GM15510 (cell line): ENCODE data around the gene SIGLEC1.

ENCODE experiments used
- POLR2A ChIP-seq: IDR thresholded peaks from 3 replicates; pipeline ENCODE4 v1.6.1; 2011; ENCODE audit warnings: borderline replicate concordance; ENCODE audit not compliant: insufficient read length; ENCODE audit errors: extremely low read depth

Gene SIGLEC1

GRCh38 chr20:3712279-3712873 lies at the start of gene SIGLEC1:
Gene SIGLEC1, minus strand, starts transcription at chr20:3712600. Its CDS starts 5,472 bp downstream, at chr20:3707128.
- TF ChIP-seq POLR2A, result no peak

- TF ChIP-seq POLR2A, result no peak
Observed at GRCh38 chr20:3760655-3761348, 48.4 kb upstream of the SIGLEC1 start.

DNA sequence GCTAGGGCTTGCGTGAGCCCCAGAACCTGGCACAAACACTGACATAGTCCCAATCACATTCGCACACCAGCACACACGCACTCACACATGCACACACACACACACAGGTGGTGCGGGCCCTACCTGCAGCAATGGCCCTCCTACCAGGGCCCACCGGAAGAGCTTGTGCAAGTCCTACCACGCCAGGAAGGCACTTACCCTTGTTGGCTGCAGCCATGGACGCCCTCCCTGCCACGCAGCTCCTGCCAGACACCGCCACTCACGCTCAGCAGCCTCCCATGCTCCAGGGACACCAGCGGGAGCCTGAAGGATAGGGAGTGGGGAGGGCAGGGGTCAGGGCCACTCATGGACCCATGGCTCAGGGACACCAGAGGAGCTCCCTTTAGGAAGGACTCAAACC lies 47.5 kb upstream of the SIGLEC1 start:
- TF ChIP-seq POLR2A, result no peak

DNA sequence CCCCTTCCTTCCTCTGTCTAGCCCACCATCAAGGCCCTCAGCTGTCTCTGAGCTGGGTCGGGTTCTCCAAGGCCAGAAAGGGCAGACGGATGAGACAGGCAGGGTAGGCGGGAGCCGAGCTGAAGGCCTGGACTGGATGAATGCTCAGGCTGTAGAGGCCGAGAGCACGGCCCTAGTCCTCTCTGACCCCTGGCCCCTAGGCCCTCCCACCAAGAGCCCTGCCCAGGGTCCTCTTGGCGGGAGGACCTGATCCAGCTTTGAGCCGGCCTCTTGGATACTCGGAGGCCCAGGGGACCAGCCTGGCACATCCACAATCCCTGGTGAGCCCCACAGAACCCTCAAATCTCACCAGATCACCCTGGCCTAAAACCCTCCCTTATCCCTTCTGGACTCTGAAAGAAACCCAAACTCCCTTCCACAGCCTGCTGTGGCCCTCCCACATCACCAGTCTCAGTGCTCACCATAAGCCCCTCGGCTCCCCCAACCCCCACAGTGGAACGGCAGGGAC lies 47.0 kb upstream of the SIGLEC1 start:
- no peak for TF ChIP-seq POLR2A

- no peak for TF ChIP-seq POLR2A
Observed at GRCh38 chr20:3758566-3758965, 46.2 kb upstream of the SIGLEC1 start.

GRCh38 chr20:3757268-3757667 lies 44.9 kb upstream of the SIGLEC1 start:
- no peak for TF ChIP-seq POLR2A

DNA sequence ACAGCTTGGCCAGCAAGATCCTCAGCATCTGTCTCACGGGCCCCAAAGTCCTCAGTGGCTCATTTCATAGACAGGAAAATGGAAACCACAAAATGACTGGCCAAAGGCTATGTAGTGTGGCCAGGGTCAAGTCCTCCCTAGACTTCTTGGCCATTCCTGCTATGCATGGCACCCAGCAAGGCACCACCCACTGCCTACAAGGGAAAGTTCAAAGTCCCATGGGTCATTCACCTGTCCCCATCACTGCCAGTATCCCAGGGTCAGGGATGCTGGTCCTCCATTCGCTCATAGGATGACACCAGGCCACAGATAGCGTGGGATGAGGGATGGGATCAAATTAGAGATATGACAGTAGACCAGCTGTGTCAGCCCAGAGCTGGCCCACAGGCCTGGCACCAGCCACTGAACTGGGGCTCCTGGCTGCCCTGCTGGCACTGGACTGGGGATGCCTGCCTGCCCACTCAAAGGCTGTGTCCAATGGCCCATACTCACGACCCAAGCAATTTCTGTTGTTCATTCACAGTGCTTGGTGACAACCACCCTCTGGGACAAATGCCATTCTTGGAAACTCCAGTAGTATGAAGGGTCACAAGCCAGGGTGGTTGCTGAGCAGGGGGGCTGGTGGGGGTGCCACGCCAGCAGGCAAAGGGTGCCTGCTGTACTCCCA lies 43.5 kb upstream of the SIGLEC1 start:
- TF ChIP-seq POLR2A, result no peak

GRCh38 chr20:3755269-3755668 lies 42.9 kb upstream of the SIGLEC1 start:
- no peak for TF ChIP-seq POLR2A

GRCh38 chr20:3754276-3754630 lies 41.9 kb upstream of the SIGLEC1 start:
- no peak for TF ChIP-seq POLR2A

GRCh38 chr20:3753501-3754275 lies 41.3 kb upstream of the SIGLEC1 start:
- TF ChIP-seq POLR2A, result no peak

DNA sequence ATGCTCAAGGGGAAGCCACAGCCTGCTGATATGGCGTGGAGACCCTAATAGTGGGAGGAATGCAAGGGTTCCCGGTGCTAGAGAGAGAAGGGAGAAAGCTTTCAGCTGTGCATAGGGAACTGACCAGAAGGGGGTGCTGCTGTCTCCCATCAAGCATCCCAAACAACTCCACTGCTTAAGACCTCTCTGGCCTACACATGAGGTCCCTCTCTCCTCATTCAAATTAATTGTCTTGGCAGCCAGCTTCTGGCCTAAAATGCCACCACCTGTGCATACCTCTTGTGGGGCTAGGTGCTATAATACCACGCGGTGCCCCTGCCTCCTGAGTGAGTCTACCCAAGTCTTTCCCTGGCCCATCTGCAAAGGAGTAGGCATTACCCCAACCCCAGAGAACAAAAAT lies 40.7 kb upstream of the SIGLEC1 start:
- no peak for TF ChIP-seq POLR2A

DNA sequence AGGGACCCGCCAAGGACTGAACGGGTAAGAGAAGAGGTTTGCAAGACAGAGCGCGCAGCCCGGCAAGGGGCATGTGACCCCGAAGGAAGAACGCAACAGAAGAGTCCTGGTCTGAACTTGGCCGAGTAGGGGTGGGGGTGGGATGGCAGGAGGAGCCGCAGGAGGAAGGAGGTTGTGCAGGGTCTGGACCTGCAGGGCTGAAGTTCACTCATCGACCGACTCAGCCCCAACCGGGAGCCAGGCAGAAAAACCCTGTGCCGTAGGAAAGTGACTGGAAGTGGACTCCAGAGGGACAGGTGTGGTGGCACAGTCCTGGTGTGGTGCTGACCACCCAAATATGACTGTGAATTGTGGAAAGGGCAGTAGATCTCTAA lies 40.0 kb upstream of the SIGLEC1 start:
- no peak for TF ChIP-seq POLR2A

- no peak for TF ChIP-seq POLR2A
Observed at GRCh38 chr20:3751675-3752385, 39.4 kb upstream of the SIGLEC1 start.

DNA sequence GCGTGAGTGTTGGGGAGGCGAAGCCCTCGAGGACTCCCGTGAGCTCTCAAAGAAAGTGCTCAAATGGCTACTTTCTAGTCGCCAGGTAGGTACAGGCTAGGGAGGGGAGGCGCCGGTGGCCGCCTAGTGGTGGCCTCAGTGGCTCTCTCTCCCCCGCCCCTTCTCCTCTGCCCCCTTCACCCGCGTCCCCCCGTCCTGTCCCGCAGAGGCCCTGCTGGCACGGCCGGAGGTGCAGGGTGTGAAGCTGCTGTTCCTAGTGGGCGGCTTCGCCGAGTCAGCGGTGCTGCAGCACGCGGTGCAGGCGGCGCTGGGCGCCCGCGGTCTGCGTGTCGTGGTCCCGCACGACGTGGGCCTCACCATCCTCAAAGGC lies 38.9 kb upstream of the SIGLEC1 start:
- TF ChIP-seq POLR2A, result no peak
